ENCODE results near the gene MEI4.
"Not testable (repeated sequence)": the region's sequence is repeated elsewhere in the genome, so short reads cannot be mapped to it uniquely, and the experiment has no call there.

The MEI4 gene

DNA sequence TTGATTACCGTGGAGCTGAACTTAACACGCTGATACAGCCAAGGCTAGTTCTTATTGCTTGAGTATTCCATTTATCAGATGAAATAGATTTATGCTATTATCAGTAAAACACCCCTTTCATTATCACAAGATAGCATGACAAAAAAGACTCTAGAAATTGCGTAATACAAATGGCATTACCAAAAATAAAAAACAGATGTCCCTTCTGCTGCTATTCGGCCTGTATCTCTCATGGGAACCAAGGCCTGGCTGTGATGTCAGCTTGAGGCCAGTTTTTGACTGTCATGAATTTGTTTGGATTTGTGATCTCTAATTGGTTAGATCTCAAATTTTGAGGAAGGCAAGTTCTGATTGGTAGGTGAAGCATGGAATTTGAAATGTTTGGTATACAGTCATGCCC, 25.2 kb downstream of the MEI4 start:
- DNase-seq (ENCODE audit: low read depth) = no peak

DNA sequence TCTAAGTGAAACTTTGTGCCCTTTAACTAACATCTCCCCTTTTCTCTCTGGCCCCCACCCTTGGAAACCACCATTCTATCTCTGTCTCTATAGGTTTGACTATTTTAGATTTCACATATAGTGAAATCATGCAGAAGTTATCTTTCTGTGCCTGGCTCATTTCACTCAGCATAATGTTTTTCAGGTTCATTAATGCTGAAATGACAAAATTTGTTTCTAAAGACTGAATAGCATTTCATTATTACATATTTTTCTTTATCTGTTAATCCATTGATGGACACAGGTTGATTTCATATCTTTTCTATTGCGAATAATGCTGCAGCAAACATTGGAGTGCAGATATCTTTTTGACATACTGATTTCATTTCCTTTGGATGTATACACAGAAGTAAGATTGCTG, 30.7 kb downstream of the MEI4 start:
- no peak for DNase-seq (ENCODE audit: low read depth)

DNA sequence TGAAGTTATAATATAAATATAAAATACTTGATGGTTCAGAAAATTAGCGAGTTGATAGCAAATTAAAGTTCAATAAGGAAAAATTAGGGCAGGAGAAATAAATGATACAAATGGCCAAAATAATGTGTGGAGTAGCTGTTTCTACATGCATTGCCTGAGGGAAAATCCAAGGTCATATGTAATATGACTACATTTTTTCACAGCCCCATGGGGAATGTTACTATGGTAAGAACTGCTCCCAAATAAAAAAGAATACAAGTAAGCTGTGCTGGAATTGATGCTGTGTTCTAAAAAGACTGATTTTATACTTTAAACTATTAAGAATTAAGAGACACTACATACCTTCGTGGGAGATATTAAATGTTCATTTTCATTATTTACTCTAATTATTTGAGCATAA, 34.1 kb downstream of the MEI4 start:
- no peak for DNase-seq (ENCODE audit: low read depth)

DNA sequence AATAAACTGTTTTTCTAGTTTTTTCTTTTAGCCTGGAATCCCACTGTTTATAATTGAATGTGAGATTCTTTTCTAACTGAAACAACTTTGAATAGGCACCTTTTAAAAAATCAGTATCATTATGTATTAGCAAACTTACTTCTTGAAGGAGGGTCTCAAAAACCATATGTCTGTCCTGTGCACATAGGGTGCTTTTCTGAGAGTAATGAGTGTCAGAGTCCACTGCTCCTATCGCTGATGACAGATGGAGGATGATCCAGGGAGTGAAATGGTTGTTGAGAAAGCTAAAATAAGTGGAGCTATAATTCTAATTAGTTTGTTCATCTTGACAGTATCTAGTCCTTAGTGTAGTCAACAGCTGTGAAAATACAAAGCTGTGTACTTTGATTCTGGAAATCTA, 35.8 kb downstream of the MEI4 start:
- DNase-seq (ENCODE audit: low read depth) = no peak

DNA sequence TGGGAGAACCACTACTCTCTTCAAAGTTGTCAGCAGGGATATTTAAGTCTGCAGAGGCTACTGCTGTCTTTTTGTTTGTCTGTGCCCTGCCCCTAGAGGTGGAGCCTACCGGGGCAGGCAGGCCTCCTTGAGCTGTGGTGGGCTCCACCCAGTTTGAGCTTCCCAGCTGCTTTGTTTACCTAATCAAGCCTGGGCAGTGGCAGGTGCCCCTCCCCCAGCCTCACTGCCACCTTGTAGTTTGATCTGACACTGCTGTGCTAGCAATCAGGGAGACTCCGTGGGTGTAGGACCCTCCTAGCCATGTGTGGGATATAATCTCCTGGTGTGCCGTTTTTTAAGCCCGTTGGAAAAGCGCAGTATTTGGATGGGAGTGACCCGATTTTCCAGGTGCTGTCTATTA, 47.3 kb downstream of the MEI4 start:
- DNase-seq (ENCODE audit: low read depth) = not testable (repeated sequence)

DNA sequence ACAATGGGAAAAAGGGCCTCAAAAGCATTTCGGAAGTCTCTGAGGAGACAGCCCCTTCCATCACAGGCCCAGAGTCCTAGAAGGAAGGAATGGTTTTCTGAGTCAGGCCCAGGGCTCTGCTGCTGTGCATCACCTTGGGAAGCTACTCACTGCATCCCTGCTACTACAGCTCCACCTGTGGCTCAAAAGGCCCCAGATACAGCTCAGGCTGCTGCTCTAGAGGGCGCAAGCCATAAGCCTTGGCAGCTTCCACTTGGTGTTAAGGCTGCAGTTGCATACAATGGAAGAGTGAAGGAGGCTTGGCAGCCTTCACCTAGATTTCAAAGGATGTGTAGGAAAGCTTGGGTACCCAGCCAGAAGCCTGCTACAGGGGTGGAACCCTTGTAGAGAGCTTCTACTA, 54.8 kb downstream of the MEI4 start:
- no peak for DNase-seq (ENCODE audit: low read depth)

DNA sequence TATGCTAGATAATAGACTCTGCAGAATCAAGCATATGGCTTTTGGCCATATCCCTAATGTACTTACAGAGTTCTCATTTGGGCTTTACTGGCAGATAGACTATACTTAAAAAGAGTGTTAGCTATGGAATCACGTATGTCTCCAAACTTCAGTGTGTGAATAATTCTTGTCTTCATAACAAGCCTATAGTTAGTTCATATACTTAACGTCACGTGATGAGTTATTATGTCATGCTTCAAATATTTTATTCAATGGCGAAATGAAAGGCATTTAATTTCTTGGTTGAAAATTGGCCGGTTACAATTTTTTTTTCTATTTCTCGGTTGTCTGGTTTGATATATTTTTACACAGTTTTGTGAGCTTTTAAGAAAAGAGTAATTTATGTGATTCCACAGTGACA, 62.7 kb downstream of the MEI4 start:
- DNase-seq (ENCODE audit: low read depth) = no peak

DNA sequence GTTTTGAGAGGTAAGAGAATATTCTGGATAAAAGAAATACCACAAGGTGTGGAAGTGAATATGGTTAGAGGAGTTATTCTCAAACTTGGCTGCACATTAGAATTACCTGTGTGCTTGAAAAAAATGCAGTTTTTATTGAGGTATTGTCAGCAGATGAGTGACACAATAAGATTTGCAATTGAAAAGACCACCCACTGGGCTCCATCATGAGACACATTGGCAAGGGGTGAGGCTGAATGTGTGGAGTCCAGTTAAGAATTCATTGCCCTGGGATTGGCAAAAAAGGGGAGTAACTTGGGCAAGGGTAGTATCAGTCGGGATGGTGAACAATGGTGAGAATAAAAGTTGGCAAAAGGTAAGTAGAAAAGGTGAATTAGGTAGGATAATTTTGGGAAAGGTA, 63.5 kb downstream of the MEI4 start:
- DNase-seq (ENCODE audit: low read depth) = no peak

DNA sequence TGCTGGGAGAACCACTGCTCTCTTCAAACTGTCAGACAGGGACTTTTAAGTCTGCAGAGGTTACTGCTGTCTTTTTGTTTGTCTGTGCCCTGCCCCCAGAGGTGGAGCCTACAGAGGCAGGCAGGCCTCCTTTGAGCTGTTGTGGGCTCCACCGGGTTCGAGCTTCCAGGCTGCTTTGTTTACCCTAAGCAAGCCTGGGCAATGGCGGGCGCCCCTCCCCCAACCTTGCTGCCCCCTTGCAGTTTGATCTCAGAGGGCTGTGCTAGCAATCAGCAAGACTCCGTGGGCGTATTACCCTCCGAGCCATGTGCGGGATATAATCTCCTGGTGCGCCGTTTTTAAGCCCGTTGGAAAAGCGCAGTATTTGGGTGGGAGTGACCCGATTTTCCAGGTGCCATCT, 83.2 kb downstream of the MEI4 start:
- DNase-seq (ENCODE audit: low read depth) = not testable (repeated sequence)

DNA sequence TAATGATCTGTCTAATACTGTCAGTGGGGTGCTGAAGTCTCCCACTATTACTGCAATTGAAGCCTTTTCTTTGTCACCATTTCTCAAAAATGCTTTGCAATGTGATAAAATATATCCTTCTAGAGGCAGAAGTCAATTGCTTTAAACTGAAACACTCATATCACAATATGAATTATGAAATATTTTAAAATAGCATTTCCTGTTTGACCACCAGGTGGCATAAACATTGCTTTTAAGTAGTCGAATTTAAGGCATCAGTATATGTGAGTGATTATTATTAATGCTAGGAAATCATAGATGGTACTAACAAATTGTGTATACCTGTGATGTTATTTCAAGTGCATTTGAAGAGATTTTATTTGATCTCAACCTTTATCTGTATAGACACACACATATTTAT, 87.5 kb downstream of the MEI4 start:
- DNase-seq (ENCODE audit: low read depth) = no peak

DNA sequence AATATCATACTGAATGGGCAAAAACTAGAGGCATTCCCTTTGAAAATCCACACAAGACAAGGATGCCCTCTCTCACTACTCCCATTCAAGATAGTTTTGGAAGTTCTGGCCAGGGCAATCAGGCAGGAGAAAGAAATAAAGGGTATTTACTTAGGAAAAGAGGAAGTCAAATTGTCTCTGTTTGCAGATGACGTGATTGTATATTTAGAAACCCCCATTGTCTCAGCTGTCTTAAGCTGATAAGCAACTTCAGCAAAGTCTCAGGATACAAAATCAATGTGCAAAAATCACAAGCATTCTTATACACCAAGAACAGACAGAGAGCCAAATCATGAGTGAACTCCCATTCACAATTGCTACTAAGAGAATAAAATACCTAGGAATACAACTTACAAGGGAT, 99.3 kb downstream of the MEI4 start:
- not testable (repeated sequence) for DNase-seq (ENCODE audit: low read depth)

DNA sequence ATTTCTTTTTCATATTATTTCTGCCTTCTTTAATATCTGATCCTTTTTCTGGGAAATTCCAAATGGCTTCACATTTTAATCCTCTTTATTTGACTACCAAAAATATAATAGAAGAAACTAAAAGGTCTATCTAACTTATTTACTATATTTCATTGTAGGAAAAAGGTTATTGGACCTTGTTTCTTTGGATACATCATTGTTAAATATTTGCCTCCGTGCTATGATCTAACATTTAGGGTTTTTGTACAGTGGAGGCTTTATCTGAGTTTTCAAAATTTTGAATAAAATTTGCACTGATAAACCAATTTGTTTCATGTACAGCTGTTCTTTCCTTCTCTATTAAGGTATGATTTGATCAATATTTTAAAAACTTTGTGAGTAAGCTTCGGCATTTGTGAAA, 109.5 kb downstream of the MEI4 start:
- no peak for DNase-seq (ENCODE audit: low read depth)

DNA sequence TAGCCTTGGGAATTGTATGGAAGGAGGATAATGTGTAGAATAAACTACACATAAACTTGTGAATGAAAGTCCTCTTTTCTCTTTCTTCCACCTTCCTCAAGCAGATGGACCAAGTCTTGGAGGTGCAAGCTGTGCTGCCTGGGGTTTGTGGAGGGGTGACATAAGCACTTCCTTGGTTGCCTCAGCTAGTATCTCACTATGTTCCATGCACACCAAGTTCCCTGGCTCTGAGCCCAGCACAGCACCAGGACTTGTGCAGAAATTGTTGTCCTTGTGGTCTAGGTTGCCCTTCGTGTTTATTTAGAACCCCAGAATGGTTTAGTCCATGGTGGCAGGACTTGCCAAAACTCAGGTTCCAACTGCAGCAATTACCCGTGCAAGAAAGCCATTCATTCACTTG, 110.3 kb downstream of the MEI4 start:
- DNase-seq (ENCODE audit: low read depth) = no peak

DNA sequence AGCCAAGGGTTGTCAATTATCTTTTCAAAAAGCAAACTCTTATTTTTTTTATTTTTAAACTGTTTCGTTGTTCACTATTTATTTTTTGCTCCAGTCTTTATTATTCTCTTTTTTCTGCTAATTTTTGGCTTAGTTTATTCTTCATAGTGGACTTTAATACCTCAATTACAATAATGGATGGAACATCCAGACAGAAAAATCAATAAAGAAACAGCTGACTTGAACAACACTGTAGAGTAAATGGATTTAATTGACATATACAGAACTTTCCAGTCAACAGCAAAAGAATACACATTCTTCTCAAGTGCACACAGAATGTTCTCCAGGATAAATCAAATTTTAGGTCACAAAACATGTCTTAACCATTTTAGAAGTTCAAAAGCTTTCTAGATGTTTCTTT, 111.5 kb downstream of the MEI4 start:
- DNase-seq (ENCODE audit: low read depth) = no peak

DNA sequence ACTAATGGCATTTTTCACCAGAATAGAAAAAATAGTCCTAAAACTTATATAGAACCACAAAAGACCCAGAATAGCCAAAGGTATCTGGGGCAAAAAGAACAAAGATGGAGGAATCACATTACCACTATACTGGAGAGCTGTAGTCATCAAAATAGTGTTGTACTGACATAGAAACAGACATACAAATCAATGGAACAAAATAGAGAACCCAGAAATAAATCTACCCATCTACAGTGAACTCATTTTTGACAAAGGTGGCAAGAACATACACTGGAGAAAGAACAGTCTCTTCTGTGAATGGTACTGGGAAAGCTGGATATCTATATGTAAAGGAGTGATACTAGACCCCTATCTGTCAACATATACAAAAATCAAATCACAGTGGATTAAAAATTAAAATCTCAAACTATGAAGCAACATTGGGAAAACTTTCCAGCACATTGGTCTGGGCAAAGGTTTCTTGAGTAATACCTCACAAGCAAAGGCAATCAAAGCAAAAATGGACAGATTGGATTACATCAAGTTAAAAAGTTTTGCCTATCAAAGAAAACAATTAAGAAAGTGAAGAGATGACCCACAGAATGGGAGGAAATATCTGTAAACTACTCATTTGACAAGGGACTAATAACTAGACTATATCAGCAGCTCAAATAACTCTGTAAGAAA, 120.5 kb downstream of the MEI4 start:
- no peak for DNase-seq (ENCODE audit: low read depth)

DNA sequence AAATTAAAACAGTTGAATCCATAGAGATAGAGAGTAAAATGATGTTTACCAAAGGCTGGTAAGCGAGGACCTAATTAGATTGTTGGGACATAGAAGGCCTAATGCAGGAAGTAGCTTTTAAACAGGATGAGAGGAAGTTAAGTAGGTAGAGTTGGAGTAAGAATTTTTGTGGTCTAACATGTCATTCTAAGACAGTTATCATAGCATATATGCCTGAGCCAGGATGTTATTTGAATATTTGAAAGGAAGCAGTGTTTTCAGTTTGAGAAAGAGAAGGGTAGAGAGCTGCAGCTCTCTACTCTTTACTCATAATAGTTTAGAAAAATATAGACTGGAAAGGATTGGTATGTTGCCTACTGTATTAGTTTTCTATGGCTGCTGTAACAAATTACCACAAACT, 121.6 kb downstream of the MEI4 start:
- no peak for DNase-seq (ENCODE audit: low read depth)

DNA sequence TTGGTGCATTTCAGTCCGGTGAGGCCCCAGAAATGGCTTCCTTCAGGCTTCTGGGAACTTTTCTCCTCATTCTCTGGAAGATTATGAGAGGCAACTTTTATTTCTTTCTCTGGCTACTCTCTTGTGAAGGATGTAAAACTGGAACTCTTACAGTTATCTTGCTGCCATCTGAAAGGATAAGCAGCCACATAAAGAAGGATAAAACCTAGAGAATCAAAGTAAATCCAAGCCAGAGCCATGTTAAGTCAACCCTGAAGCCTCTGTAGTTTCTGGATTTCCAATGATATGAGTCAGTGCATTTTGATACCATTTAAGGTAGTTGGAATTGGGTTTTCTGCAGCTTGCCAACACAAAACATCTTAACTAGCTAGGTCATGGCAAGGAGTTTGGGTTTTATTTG, 123.6 kb downstream of the MEI4 start:
- no peak for DNase-seq (ENCODE audit: low read depth)

DNA sequence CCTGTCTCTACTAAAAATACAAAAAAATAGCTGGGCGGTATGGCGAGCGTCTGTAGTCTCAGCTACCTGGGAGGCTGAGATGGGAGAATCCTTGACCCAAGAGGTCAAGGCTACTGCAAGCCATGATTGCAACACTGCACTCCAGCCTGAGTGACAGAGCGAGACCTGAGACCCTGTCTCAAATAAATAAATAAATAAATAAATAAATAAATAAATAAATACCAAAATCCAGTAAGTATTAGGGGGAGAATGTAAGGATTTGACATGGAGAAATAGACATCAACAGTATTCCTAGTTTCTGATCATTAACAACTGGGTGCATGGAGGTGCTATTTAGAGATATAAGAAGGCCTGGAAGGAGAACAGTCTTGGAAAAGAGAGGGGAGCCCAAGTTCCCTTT, 125.7 kb downstream of the MEI4 start:
- no peak for DNase-seq (ENCODE audit: low read depth)

DNA sequence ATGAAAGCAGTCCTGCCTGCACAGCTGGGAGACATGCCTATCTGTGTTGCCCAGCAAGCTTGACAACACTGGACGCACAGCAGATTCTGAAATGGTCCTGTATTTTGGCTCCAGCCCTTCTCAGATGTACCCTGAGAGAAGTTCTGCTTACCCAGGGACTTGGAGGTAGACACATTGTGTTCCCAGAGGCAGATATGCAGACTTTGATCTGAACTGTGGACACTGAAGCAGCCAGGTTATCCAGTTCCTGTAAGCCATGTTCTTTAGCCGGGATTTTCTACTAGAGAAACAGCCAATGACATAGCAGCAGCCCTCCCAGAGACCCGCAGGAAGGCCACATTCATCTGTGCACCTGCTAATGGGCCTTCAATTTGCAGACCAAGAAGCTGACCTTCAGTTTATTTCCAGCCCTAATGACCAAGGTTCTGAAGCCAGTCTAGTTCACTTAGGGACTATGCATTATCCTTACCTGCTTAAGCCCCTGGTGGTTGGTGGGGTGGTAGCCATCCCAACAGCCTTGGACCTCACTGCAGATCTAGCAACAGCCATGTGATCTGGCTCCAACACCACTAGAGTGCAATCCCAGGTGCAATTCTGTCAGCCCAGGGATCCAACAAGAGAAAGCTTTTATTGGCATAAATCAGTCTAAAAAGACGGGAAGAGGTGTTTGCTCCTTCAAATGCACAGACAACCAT, 134.2 kb downstream of the MEI4 start:
- DNase-seq (ENCODE audit: low read depth) = no peak

DNA sequence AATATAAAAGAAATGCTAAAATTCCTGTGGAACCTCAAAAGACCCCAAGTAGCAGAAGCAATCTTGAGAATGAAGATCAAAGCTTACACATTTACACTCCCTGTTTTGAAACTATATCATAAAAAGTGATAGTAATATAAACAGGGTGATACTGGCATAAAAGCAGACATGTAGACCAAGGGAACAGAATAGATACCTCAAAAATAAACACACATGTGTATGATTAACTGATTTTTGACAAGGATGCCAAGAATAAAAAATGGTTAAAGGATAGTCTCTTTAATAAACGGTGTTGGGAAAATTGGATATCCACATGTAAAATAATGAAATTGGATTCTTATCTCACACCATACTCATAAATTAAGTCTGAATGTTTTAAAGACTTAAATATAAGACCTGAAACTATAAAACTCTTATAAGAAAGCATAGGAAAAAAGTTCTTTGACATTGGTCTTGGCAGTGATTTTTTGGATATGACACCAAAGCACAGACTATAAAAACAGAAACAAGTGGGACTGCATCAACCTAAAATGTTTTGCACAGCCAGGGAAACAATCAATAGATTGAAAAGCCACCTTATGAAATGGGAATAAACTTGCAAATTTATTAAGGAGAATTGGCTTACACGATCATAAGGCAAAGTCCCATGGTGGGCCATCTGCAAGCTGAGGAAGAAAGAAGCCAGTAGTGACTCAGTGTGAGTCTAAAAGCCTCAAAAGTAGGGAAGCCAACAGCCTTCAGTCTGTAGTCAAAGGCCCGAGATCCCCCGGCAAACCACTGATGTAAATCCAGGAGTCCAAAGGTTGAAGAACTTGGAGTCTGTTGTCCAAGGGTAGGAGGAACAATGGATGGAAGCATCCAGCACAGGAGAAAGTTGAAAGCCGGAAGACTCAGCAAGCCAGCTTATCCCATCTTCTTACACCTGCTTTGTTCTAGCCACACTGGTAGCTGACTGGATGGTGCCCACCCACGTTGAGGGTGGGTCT, 144.3 kb downstream of the MEI4 start:
- no peak for DNase-seq (ENCODE audit: low read depth)

DNA sequence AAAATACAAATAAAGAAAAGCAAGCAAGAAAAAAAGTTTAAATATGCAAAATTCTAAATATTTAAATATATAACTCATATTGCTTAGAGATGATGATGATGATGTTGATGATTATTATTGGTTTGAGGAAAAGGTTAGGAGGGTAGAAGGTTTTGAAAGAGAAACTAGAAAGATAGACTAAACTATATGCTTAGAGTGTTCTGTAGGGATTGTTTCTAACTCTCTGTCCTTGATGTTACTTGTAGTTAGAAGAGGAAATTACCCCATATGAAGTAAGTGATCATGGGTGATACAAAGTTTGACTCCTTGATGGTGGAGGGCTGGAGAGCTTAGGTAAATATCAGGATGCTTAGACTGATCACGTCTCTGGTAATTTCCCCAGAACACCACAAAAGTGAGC, 159.5 kb downstream of the MEI4 start:
- DNase-seq (ENCODE audit: low read depth) = no peak

DNA sequence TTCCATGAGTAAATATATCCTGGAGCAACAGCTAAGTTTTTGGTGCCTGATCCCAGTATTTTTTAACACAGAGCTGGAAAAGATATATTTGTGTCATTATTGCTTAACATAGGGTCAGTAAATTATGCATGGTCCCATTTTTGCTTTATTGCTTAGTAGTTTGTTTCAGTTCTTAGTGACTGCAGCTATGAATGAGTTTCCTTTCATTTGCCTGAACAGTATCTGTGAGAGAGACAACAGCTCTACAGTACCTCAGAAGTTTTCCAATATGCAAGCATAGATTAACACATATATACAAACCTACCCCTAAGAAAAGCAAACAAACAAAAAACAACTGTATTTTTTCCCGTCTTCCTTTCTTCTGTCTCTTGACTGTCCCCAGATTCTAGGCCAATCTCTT, 160.3 kb downstream of the MEI4 start:
- DNase-seq (ENCODE audit: low read depth) = no peak

DNA sequence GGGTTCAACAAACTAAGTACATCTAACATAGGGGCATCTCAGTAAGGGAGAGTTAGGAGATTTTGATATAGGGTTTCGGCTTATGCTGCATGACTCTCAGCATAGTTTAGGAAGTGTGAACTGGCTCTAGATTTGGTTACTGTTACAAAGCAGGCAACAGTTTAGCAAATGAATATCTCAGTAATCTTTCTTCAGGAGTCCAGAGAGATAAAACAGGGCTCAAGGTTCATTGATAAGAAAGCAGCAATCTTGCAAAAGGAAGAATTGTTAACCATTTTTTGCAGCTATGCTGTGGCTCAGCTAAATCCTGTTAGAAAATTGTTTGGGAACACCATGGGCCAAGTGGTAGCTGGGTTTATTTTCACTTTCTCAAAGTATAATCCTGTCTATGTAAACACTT, 161.3 kb downstream of the MEI4 start:
- no peak for DNase-seq (ENCODE audit: low read depth)

All from fibroblast of gingiva (primary cell).